A549 (cell line): ENCODE data around the gene PDCD1.

Experiments
- EP300 ChIP-seq, 2 experiments: fragments of >200 bp; sonication (Bioruptor Twin); formaldehyde crosslinking; IDR thresholded peaks; 2 replicates in 1 of 2; 3 replicates in 1 of 2; pipeline ENCODE4 v1.6.1; 2016 to 2017
- ESRRA ChIP-seq: fragments of 150-350 bp; IDR thresholded peaks from 2 replicates; pipeline ENCODE4 v1.6.1; 2014; ENCODE audit warnings: mild to moderate bottlenecking, low read length, borderline replicate concordance
- FOSL2 ChIP-seq, 2 experiments: fragments of 450-650 bp in 1 of 2; fragments of >200 bp in 1 of 2; sonication (Bioruptor Twin) in 1 of 2; formaldehyde crosslinking; IDR thresholded peaks; 2 replicates each; pipeline versions ENCODE4 v1.5.0 to v1.6.1; 2016 to 2020; ENCODE audit warnings: mild to moderate bottlenecking in 1 of 2, moderate library complexity in 1 of 2
- FOXS1 ChIP-seq: fragments of 250-450 bp; sonication (Bioruptor Pico); IDR thresholded peaks from 2 replicates; pipeline ENCODE4 v1.5.0; 2020; ENCODE audit warnings: mild to moderate bottlenecking, moderate library complexity
- JUN ChIP-seq, 2 experiments: fragments of >200 bp; sonication (Bioruptor Twin); formaldehyde crosslinking; IDR thresholded peaks; 2 replicates in 1 of 2; 3 replicates in 1 of 2; pipeline ENCODE4 v1.6.1; 2016 to 2017
- PHF8 ChIP-seq: fragments of 200-600 bp; sonication (generic); IDR thresholded peaks from 2 replicates; pipeline ENCODE4 v1.6.1; 2016; ENCODE audit warnings: low read depth, mild to moderate bottlenecking, antibody characterized with exemption, moderate library complexity, borderline replicate concordance
- POLR2A ChIP-seq: IDR thresholded peaks from 2 replicates; pipeline ENCODE4 v1.6.1; 2012; ENCODE audit warnings: mild to moderate bottlenecking, low read length
- RAD21 ChIP-seq, 2 experiments: fragments of >200 bp in 1 of 2; sonication (Bioruptor Twin) in 1 of 2; formaldehyde crosslinking in 1 of 2; IDR thresholded peaks in 1 of 2; conservative IDR thresholded peaks in 1 of 2; 2 replicates in 1 of 2; 3 replicates in 1 of 2; pipeline ENCODE4 v1.6.1; 2012 to 2018; ENCODE audit warnings: inconsistent platforms in 1 of 2
- TF ChIP-seq, protein P1 (sequence below): fragments of >200 bp; sonication (Bioruptor Twin); formaldehyde crosslinking; IDR thresholded peaks from 3 replicates; pipeline ENCODE4 v1.5.1; 2016
- TF ChIP-seq, protein P2 (sequence below): fragments of 200-600 bp; sonication (generic); IDR thresholded peaks from 2 replicates; pipeline ENCODE4 v1.6.1; 2016; ENCODE audit warnings: antibody characterized with exemption, mild to moderate bottlenecking, moderate library complexity
- TF ChIP-seq, protein P3 (sequence below): fragments of 250-450 bp; sonication (Bioruptor Pico); IDR thresholded peaks from 2 replicates; pipeline ENCODE4 v1.5.0; 2021; ENCODE audit warnings: mild to moderate bottlenecking, moderate library complexity, borderline replicate concordance
- TF ChIP-seq, protein P4 (sequence below): fragments of >200 bp; sonication (Bioruptor Twin); formaldehyde crosslinking; IDR thresholded peaks from 3 replicates; pipeline ENCODE4 v1.6.1; 2016
- TF ChIP-seq, protein P5 (sequence below): IDR thresholded peaks from 2 replicates; pipeline ENCODE4 v1.6.1; 2012
- TF ChIP-seq, protein P6 (sequence below): IDR thresholded peaks from 2 replicates; pipeline ENCODE4 v1.6.1; 2012

DNA sequence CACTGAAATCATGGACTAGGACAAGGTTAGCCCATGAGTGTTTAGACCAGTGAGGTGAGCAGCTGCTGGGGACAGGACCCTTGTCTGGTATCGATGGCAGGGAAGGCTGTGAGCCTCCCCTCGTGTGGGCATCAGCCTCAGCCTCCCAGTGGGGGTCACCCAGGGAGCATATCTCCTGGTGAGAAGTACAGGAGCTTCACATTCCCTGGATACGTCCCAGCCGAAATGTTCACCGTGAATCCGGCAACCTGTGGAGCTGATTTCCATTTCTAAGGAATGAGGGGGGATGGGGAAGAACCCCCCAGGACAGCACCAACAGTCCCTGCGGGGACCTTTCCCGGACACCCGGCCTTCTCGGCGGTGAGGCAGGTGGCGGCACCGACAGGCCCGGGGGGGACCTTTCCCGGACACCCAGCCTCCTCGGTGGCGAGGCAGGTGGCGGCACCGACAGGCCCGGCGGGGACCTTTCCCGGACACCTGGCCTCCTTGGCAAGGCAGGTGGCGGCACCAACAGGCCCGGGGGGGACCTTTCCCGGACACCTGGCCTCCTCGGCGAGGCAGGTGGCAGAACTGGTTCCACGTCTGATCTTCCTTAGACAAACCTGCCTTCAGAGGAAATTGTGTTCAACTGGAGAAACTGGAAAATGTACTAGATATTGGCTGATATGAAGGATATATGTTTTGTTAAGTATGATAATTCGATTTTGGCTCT is 32.0 kb upstream of the PDCD1 start:
- TF ChIP-seq, protein P1, sequence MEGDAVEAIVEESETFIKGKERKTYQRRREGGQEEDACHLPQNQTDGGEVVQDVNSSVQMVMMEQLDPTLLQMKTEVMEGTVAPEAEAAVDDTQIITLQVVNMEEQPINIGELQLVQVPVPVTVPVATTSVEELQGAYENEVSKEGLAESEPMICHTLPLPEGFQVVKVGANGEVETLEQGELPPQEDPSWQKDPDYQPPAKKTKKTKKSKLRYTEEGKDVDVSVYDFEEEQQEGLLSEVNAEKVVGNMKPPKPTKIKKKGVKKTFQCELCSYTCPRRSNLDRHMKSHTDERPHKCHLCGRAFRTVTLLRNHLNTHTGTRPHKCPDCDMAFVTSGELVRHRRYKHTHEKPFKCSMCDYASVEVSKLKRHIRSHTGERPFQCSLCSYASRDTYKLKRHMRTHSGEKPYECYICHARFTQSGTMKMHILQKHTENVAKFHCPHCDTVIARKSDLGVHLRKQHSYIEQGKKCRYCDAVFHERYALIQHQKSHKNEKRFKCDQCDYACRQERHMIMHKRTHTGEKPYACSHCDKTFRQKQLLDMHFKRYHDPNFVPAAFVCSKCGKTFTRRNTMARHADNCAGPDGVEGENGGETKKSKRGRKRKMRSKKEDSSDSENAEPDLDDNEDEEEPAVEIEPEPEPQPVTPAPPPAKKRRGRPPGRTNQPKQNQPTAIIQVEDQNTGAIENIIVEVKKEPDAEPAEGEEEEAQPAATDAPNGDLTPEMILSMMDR, result no peak
- TF ChIP-seq RAD21 (conservative IDR thresholded peaks at IDR 0.05 in 1 of 2, IDR thresholded peaks at IDR 0.05 in 1 of 2), result no peak
- TF ChIP-seq, protein P2, sequence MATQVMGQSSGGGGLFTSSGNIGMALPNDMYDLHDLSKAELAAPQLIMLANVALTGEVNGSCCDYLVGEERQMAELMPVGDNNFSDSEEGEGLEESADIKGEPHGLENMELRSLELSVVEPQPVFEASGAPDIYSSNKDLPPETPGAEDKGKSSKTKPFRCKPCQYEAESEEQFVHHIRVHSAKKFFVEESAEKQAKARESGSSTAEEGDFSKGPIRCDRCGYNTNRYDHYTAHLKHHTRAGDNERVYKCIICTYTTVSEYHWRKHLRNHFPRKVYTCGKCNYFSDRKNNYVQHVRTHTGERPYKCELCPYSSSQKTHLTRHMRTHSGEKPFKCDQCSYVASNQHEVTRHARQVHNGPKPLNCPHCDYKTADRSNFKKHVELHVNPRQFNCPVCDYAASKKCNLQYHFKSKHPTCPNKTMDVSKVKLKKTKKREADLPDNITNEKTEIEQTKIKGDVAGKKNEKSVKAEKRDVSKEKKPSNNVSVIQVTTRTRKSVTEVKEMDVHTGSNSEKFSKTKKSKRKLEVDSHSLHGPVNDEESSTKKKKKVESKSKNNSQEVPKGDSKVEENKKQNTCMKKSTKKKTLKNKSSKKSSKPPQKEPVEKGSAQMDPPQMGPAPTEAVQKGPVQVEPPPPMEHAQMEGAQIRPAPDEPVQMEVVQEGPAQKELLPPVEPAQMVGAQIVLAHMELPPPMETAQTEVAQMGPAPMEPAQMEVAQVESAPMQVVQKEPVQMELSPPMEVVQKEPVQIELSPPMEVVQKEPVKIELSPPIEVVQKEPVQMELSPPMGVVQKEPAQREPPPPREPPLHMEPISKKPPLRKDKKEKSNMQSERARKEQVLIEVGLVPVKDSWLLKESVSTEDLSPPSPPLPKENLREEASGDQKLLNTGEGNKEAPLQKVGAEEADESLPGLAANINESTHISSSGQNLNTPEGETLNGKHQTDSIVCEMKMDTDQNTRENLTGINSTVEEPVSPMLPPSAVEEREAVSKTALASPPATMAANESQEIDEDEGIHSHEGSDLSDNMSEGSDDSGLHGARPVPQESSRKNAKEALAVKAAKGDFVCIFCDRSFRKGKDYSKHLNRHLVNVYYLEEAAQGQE, result no peak
- TF ChIP-seq POLR2A, result no peak
- TF ChIP-seq ESRRA, result no peak
- TF ChIP-seq, protein P3, sequence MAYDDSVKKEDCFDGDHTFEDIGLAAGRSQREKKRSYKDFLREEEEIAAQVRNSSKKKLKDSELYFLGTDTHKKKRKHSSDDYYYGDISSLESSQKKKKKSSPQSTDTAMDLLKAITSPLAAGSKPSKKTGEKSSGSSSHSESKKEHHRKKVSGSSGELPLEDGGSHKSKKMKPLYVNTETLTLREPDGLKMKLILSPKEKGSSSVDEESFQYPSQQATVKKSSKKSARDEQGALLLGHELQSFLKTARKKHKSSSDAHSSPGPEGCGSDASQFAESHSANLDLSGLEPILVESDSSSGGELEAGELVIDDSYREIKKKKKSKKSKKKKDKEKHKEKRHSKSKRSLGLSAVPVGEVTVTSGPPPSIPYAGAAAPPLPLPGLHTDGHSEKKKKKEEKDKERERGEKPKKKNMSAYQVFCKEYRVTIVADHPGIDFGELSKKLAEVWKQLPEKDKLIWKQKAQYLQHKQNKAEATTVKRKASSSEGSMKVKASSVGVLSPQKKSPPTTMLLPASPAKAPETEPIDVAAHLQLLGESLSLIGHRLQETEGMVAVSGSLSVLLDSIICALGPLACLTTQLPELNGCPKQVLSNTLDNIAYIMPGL (CRISPR knock-in tag), result no peak
- TF ChIP-seq, protein P4, sequence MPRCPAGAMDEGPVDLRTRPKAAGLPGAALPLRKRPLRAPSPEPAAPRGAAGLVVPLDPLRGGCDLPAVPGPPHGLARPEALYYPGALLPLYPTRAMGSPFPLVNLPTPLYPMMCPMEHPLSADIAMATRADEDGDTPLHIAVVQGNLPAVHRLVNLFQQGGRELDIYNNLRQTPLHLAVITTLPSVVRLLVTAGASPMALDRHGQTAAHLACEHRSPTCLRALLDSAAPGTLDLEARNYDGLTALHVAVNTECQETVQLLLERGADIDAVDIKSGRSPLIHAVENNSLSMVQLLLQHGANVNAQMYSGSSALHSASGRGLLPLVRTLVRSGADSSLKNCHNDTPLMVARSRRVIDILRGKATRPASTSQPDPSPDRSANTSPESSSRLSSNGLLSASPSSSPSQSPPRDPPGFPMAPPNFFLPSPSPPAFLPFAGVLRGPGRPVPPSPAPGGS, result no peak
- no peak for TF ChIP-seq JUN (IDR thresholded peaks at IDR 0.05)
- TF ChIP-seq, protein P5, sequence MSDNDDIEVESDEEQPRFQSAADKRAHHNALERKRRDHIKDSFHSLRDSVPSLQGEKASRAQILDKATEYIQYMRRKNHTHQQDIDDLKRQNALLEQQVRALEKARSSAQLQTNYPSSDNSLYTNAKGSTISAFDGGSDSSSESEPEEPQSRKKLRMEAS, result no peak
- no peak for TF ChIP-seq FOXS1 (CRISPR knock-in tag)
- no peak for TF ChIP-seq PHF8
- no peak for TF ChIP-seq FOSL2 (IDR thresholded peaks at IDR 0.05)
- no peak for TF ChIP-seq FOSL2 (CRISPR knock-in tag; IDR thresholded peaks at IDR 0.05)
- TF ChIP-seq EP300 (IDR thresholded peaks at IDR 0.05), result no peak
- TF ChIP-seq, protein P6, sequence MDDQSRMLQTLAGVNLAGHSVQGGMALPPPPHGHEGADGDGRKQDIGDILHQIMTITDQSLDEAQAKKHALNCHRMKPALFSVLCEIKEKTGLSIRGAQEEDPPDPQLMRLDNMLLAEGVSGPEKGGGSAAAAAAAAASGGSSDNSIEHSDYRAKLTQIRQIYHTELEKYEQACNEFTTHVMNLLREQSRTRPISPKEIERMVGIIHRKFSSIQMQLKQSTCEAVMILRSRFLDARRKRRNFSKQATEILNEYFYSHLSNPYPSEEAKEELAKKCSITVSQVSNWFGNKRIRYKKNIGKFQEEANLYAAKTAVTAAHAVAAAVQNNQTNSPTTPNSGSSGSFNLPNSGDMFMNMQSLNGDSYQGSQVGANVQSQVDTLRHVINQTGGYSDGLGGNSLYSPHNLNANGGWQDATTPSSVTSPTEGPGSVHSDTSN, result no peak
